ENCODE data around the gene HOXC6. TPM values are rescaled to one million over a fixed set of nuclear protein-coding genes. Genes with fewer than 3 reads are reported as not detected.

HOXC6 gene
- polyA plus RNA-seq, 4 donors, result 1.5 to 10.4 (median 1.9) TPM; not detected in 1

GRCh38 chr12:54020591-54021405, 7.4 kb upstream of the HOXC6 start:
- DNase-seq (no peak), FAIRE-seq (no peak)
- Histone ChIP-seq H3K27me3 (ENCODE audit: control insufficient read depth in 3 of 3, insufficient read depth in 3 of 3, low read length in 3 of 3) (peaks cover 6 to 95% (median 44%) of the 10 kb centered on the region in 3 donors), H3K4me3 (ENCODE audit: low read depth in 1 of 3, low read length in 3 of 3) (peak overlapping the region in 1 of 3 donors; percentile 9), H3K36me3 (ENCODE audit: control insufficient read depth in 3 of 3, insufficient read depth in 2 of 3, low read depth in 1 of 3, low read length in 3 of 3) (no peaks in the 10 kb centered on the region), H3K9me3 (ENCODE audit: control insufficient read depth in 2 of 2, insufficient read depth in 1 of 2, low read depth in 1 of 2, low read length in 1 of 2) (no peaks in the 10 kb centered on the region), H3K27ac (ENCODE audit: low read depth in 1 of 3, low read length in 2 of 3) (peak overlapping the region in 2 of 3 donors; percentile 19 to 27), H3K4me1 (ENCODE audit: control insufficient read depth in 3 of 3, insufficient read depth in 2 of 3, low read depth in 1 of 3, low read length in 2 of 3) (peaks cover 0 to 36% (median 2%) of the 10 kb centered on the region in 3 donors)
- 64 to 78% (median 75%) methylated on average over 23 of the region's 23 CpGs for WGBS, 3 donors

- DNase-seq, result no peak
- Histone ChIP-seq H3K36me3 (ENCODE audit: control insufficient read depth in 3 of 3, insufficient read depth in 2 of 3, low read depth in 1 of 3, low read length in 3 of 3) (no peaks in the 10 kb centered on the region), H3K9me3 (ENCODE audit: control insufficient read depth in 2 of 2, insufficient read depth in 1 of 2, low read depth in 1 of 2, low read length in 1 of 2) (no peaks in the 10 kb centered on the region), H3K4me3 (ENCODE audit: low read depth in 1 of 3, low read length in 3 of 3) (no peak overlapping the region), H3K4me1 (ENCODE audit: control insufficient read depth in 3 of 3, insufficient read depth in 2 of 3, low read depth in 1 of 3, low read length in 2 of 3) (peaks cover 0 to 37% (median 2%) of the 10 kb centered on the region in 3 donors), H3K27ac (ENCODE audit: low read depth in 1 of 3, low read length in 2 of 3) (peak overlapping the region in 1 of 3 donors; percentile 19), H3K27me3 (ENCODE audit: control insufficient read depth in 3 of 3, insufficient read depth in 3 of 3, low read length in 3 of 3) (peaks cover 6 to 96% (median 44%) of the 10 kb centered on the region in 3 donors)
- no peak for FAIRE-seq
- WGBS, 3 donors, result 17 to 33% (median 20%) methylated on average over 16 of the region's 16 CpGs
These were observed 6.7 kb upstream of the HOXC6 start for GRCh38 chr12:54021432-54022013.

GRCh38 chr12:54022960-54023884, 5.0 kb upstream of the HOXC6 start:
- Histone ChIP-seq H3K27ac (ENCODE audit: low read depth in 1 of 3, low read length in 2 of 3) (no peak overlapping the region), H3K9me3 (ENCODE audit: control insufficient read depth in 2 of 2, insufficient read depth in 1 of 2, low read depth in 1 of 2, low read length in 1 of 2) (no peaks in the 10 kb centered on the region), H3K36me3 (ENCODE audit: control insufficient read depth in 3 of 3, insufficient read depth in 2 of 3, low read depth in 1 of 3, low read length in 3 of 3) (no peaks in the 10 kb centered on the region), H3K27me3 (ENCODE audit: control insufficient read depth in 3 of 3, insufficient read depth in 3 of 3, low read length in 3 of 3) (peaks cover 6 to 96% (median 49%) of the 10 kb centered on the region in 3 donors), H3K4me1 (ENCODE audit: control insufficient read depth in 3 of 3, insufficient read depth in 2 of 3, low read depth in 1 of 3, low read length in 2 of 3) (peaks cover 0 to 46% (median 6%) of the 10 kb centered on the region in 3 donors), H3K4me3 (ENCODE audit: low read depth in 1 of 3, low read length in 3 of 3) (no peak overlapping the region)
- no peak for DNase-seq
- WGBS, 3 donors, result 50 to 64% (median 56%) methylated on average over 8 of the region's 8 CpGs
- FAIRE-seq, result no peak

GRCh38 chr12:54024127-54024526, 4.1 kb upstream of the HOXC6 start:
- DNase-seq, result no peak
- WGBS, 3 donors, result 54 to 72% (median 62%) methylated on average over 17 of the region's 17 CpGs
- peak overlapping the region in 1 of 3 donors; percentile 19 for H3K27ac ChIP-seq (ENCODE audit: low read depth in 1 of 3, low read length in 2 of 3)

GRCh38 chr12:54024581-54025305, 3.5 kb upstream of the HOXC6 start:
- WGBS, 3 donors, result 39 to 54% (median 43%) methylated on average over 5 of the region's 5 CpGs
- Histone ChIP-seq H3K4me1 (ENCODE audit: control insufficient read depth in 3 of 3, insufficient read depth in 2 of 3, low read depth in 1 of 3, low read length in 2 of 3) (peaks cover 0 to 46% (median 4%) of the 10 kb centered on the region in 3 donors), H3K4me3 (ENCODE audit: low read depth in 1 of 3, low read length in 3 of 3) (no peak overlapping the region), H3K27ac (ENCODE audit: low read depth in 1 of 3, low read length in 2 of 3) (no peak overlapping the region), H3K9me3 (ENCODE audit: control insufficient read depth in 2 of 2, insufficient read depth in 1 of 2, low read depth in 1 of 2, low read length in 1 of 2) (no peaks in the 10 kb centered on the region), H3K36me3 (ENCODE audit: control insufficient read depth in 3 of 3, insufficient read depth in 2 of 3, low read depth in 1 of 3, low read length in 3 of 3) (peaks cover 0 to 4% (median 0%) of the 10 kb centered on the region in 3 donors), H3K27me3 (ENCODE audit: control insufficient read depth in 3 of 3, insufficient read depth in 3 of 3, low read length in 3 of 3) (peaks cover 6 to 96% (median 45%) of the 10 kb centered on the region in 3 donors)
- DNase-seq, result no peak
- FAIRE-seq, result no peak

More at GRCh38 chr12:54024127-54024526, 4.1 kb upstream of the HOXC6 start:
- peaks cover 0 to 49% (median 4%) of the 10 kb centered on the region in 3 donors for H3K4me1 ChIP-seq (ENCODE audit: control insufficient read depth in 3 of 3, insufficient read depth in 2 of 3, low read depth in 1 of 3, low read length in 2 of 3)
- FAIRE-seq, result no peak
- no peak overlapping the region for H3K4me3 ChIP-seq (ENCODE audit: low read depth in 1 of 3, low read length in 3 of 3)
- no peaks in the 10 kb centered on the region for H3K9me3 ChIP-seq (ENCODE audit: control insufficient read depth in 2 of 2, insufficient read depth in 1 of 2, low read depth in 1 of 2, low read length in 1 of 2)
- no peaks in the 10 kb centered on the region for H3K36me3 ChIP-seq (ENCODE audit: control insufficient read depth in 3 of 3, insufficient read depth in 2 of 3, low read depth in 1 of 3, low read length in 3 of 3)
- H3K27me3 ChIP-seq (ENCODE audit: control insufficient read depth in 3 of 3, insufficient read depth in 3 of 3, low read length in 3 of 3), result peaks cover 6 to 97% (median 51%) of the 10 kb centered on the region in 3 donors

GRCh38 chr12:54025499-54026405, 2.5 kb upstream of the HOXC6 start:
- no peak for DNase-seq
- Histone ChIP-seq H3K4me1 (ENCODE audit: control insufficient read depth in 3 of 3, insufficient read depth in 2 of 3, low read depth in 1 of 3, low read length in 2 of 3) (peaks cover 0 to 40% (median 4%) of the 10 kb centered on the region in 3 donors), H3K27ac (ENCODE audit: low read depth in 1 of 3, low read length in 2 of 3) (peak overlapping the region; percentile 1 to 66 (median 2)), H3K9me3 (ENCODE audit: control insufficient read depth in 2 of 2, insufficient read depth in 1 of 2, low read depth in 1 of 2, low read length in 1 of 2) (no peaks in the 10 kb centered on the region), H3K27me3 (ENCODE audit: control insufficient read depth in 3 of 3, insufficient read depth in 3 of 3, low read length in 3 of 3) (peaks cover 6 to 95% (median 44%) of the 10 kb centered on the region in 3 donors), H3K36me3 (ENCODE audit: control insufficient read depth in 3 of 3, insufficient read depth in 2 of 3, low read depth in 1 of 3, low read length in 3 of 3) (peaks cover 0 to 7% (median 0%) of the 10 kb centered on the region in 3 donors), H3K4me3 (ENCODE audit: low read depth in 1 of 3, low read length in 3 of 3) (no peak overlapping the region)
- FAIRE-seq, result no peak
- WGBS, 3 donors, result 11 to 34% (median 14%) methylated on average over 7 of the region's 7 CpGs
